Smooth muscle cell (in vitro differentiated cells): ENCODE results near the gene DIPK2B. TPM values are rescaled to one million over a fixed set of nuclear protein-coding genes. Genes with fewer than 3 reads are reported as not detected.

Experiments
- DNase-seq: peaks from one replicate; lab custom pipeline; 2025; ENCODE audit not compliant: unreplicated experiment; lab: John Stamatoyannopoulos, UW
- H2AFZ ChIP-seq: fragments of 200-600 bp; sonication (generic); 2 replicates; pipeline ENCODE4 v1.6.0; 2016; ENCODE audit warnings: antibody characterized with exemption, low read depth, mild to moderate bottlenecking
- H3F3A ChIP-seq: fragments of 200-600 bp; sonication (generic); 2 replicates; pipeline ENCODE4 v1.6.0; 2017; ENCODE audit warnings: antibody characterized with exemption, low read depth
- H3K27ac ChIP-seq: fragments of 200-600 bp; sonication (generic); 2 replicates; pipeline ENCODE4 v1.5.1; 2016; ENCODE audit warnings: low read depth, mild to moderate bottlenecking
- H3K27me3 ChIP-seq: fragments of 200-600 bp; sonication (generic); 2 replicates; pipeline ENCODE4 v1.6.1; 2016; ENCODE audit warnings: low read depth, mild to moderate bottlenecking
- H3K36me3 ChIP-seq: fragments of 200-600 bp; sonication (generic); 2 replicates; pipeline ENCODE4 v1.5.1; 2016; ENCODE audit warnings: low read depth
- H3K4me1 ChIP-seq: fragments of 200-600 bp; sonication (generic); 2 replicates; pipeline ENCODE4 v1.5.1; 2016; ENCODE audit warnings: low read depth
- H3K4me2 ChIP-seq: fragments of 200-600 bp; sonication (generic); 2 replicates; pipeline ENCODE4 v1.6.0; 2016; ENCODE audit warnings: mild to moderate bottlenecking
- H3K4me3 ChIP-seq: fragments of 200-600 bp; sonication (generic); 2 replicates; pipeline ENCODE4 v1.5.1; 2016; ENCODE audit warnings: mild to moderate bottlenecking
- H3K79me2 ChIP-seq: fragments of 200-600 bp; sonication (generic); 2 replicates; pipeline ENCODE4 v1.6.0; 2016; ENCODE audit warnings: low read depth, mild to moderate bottlenecking
- H3K9ac ChIP-seq: fragments of 200-600 bp; sonication (generic); 2 replicates; pipeline ENCODE4 v1.6.0; 2016; ENCODE audit warnings: low read depth
- H3K9me3 ChIP-seq: fragments of 200-600 bp; sonication (generic); replicated peaks from 2 replicates; pipeline ENCODE4 v1.5.1; 2016; ENCODE audit warnings: low read depth
- H4K20me1 ChIP-seq: fragments of 200-600 bp; sonication (generic); 2 replicates; pipeline ENCODE4 v1.6.0; 2016; ENCODE audit warnings: low read depth
- CTCF ChIP-seq: fragments of 200-600 bp; sonication (generic); IDR thresholded peaks from 2 replicates; pipeline ENCODE4 v1.5.1; 2017; ENCODE audit warnings: borderline replicate concordance, mild to moderate bottlenecking, antibody characterized with exemption; ENCODE audit not compliant: insufficient read depth, poor library complexity, severe bottlenecking
- WGBS: methylation state at CpG from one replicate; pipeline ENCODE4 v1.1.7; 2016; ENCODE audit warnings: low lambda C conversion rate; 5-methylcytosine and 5-hydroxymethylcytosine counted together
- polyA plus RNA-seq: library from polyadenylated mRNA; unstranded; fragments of >200 nt; fragmentation: Nextera tagmentation; extraction: Ambion mirVana; gene quantifications from 2 replicates; pipeline ENCODE4 v1.2.1, GENCODE V29; 2016
- total RNA-seq: library from RNA; depleted of rRNA; stranded (reverse); fragments of >200 nt; gene quantifications from 2 replicates; pipeline ENCODE4 v1.2.3, GENCODE V29; 2014

DIPK2B gene
- total and polyA plus RNA-seq, 2 experiments from 2014 or later = not detected

- no peaks in the 10 kb centered on the region for H3F3A ChIP-seq
- H3K27me3 ChIP-seq = no peaks in the 10 kb centered on the region
- DNase-seq = no peak
- 67% methylated on average over 3 of the region's 3 CpGs for WGBS
- no peak overlapping the region for H3K4me2 ChIP-seq
- TF ChIP-seq CTCF = no peak
- no peak overlapping the region for H2AFZ ChIP-seq
- no peak overlapping the region for H3K9ac ChIP-seq
- no peaks in the 10 kb centered on the region for H4K20me1 ChIP-seq
- H3K36me3 ChIP-seq = no peaks in the 10 kb centered on the region
- H3K9me3 ChIP-seq = no peaks in the 10 kb centered on the region
- no peak overlapping the region for H3K27ac ChIP-seq
- H3K4me1 ChIP-seq = no peaks in the 10 kb centered on the region
- H3K79me2 ChIP-seq = no peaks in the 10 kb centered on the region
- no peak overlapping the region for H3K4me3 ChIP-seq
These were observed 31.5 kb upstream of the DIPK2B start for GRCh38 chrX:45232139-45232538.

GRCh38 chrX:45230410-45230809, 29.7 kb upstream of the DIPK2B start:
- H3K27ac ChIP-seq = no peak overlapping the region
- H3K27me3 ChIP-seq = no peaks in the 10 kb centered on the region
- no peaks in the 10 kb centered on the region for H3K4me1 ChIP-seq
- no peaks in the 10 kb centered on the region for H3K36me3 ChIP-seq
- no peaks in the 10 kb centered on the region for H3K79me2 ChIP-seq
- H3K4me3 ChIP-seq = no peak overlapping the region
- H2AFZ ChIP-seq = no peak overlapping the region
- DNase-seq = no peak
- no peaks in the 10 kb centered on the region for H4K20me1 ChIP-seq
- no peak overlapping the region for H3K9ac ChIP-seq
- TF ChIP-seq CTCF = no peak
- 100% methylated on average over 1 of the region's 1 CpG for WGBS
- H3F3A ChIP-seq = no peaks in the 10 kb centered on the region
- H3K4me2 ChIP-seq = no peak overlapping the region
- H3K9me3 ChIP-seq = no peaks in the 10 kb centered on the region

- H3K9me3 ChIP-seq = no peaks in the 10 kb centered on the region
- WGBS = 76% methylated on average over 6 of the region's 6 CpGs
- TF ChIP-seq CTCF = no peak
- H3K27ac ChIP-seq = no peak overlapping the region
- DNase-seq = no peak
- H2AFZ ChIP-seq = no peak overlapping the region
- no peaks in the 10 kb centered on the region for H3K4me1 ChIP-seq
- no peaks in the 10 kb centered on the region for H3K27me3 ChIP-seq
- H3K4me3 ChIP-seq = no peak overlapping the region
- H3K9ac ChIP-seq = no peak overlapping the region
- no peaks in the 10 kb centered on the region for H3K79me2 ChIP-seq
- no peaks in the 10 kb centered on the region for H4K20me1 ChIP-seq
- no peaks in the 10 kb centered on the region for H3K36me3 ChIP-seq
- no peak overlapping the region for H3K4me2 ChIP-seq
- no peaks in the 10 kb centered on the region for H3F3A ChIP-seq
These were observed 28.7 kb upstream of the DIPK2B start for GRCh38 chrX:45229348-45229747.

GRCh38 chrX:45228126-45228525, 27.4 kb upstream of the DIPK2B start:
- DNase-seq = no peak
- no peaks in the 10 kb centered on the region for H3K36me3 ChIP-seq
- no peak overlapping the region for H3K9ac ChIP-seq
- H3F3A ChIP-seq = no peaks in the 10 kb centered on the region
- no peaks in the 10 kb centered on the region for H3K27me3 ChIP-seq
- H3K79me2 ChIP-seq = no peaks in the 10 kb centered on the region
- no peak overlapping the region for H3K4me3 ChIP-seq
- H3K27ac ChIP-seq = no peak overlapping the region
- H4K20me1 ChIP-seq = no peaks in the 10 kb centered on the region
- H2AFZ ChIP-seq = no peak overlapping the region
- TF ChIP-seq CTCF = no peak
- no peak overlapping the region for H3K4me2 ChIP-seq
- H3K4me1 ChIP-seq = no peaks in the 10 kb centered on the region
- 82% methylated on average over 4 of the region's 4 CpGs for WGBS
- no peaks in the 10 kb centered on the region for H3K9me3 ChIP-seq
